Uterus (tissue), 4 donors: Measurements from ENCODE around the gene BRSK2. TPM values are rescaled to one million over a fixed set of nuclear protein-coding genes. Genes with fewer than 3 reads are reported as not detected.
"Not testable (repeated sequence)": the region's sequence is repeated elsewhere in the genome, so short reads cannot be mapped to it uniquely, and the experiment has no call there.

ENCODE experiments used
- DNase-seq, 2 donors: peaks; one replicate each; pipeline ENCODE4 v3.0.0-alpha.2; 2019 to 2020
- H3K27ac ChIP-seq, 2 donors: fragments of 200-600 bp; sonication (generic); 1 replicate in 1 of 2; 2 replicates in 1 of 2; pipeline ENCODE4 v1.5.1; 2016 to 2018
- H3K27me3 ChIP-seq, 2 donors: fragments of 200-600 bp; sonication (generic); one replicate each; pipeline ENCODE4 v1.5.1; 2018 to 2019; ENCODE audit warnings: control low read depth in 1 of 2
- H3K36me3 ChIP-seq, 2 donors: fragments of 200-600 bp; sonication (generic); one replicate each; pipeline ENCODE4 v1.5.1; 2019; ENCODE audit warnings: control low read depth in 1 of 2
- H3K4me1 ChIP-seq, 2 donors: fragments of 200-600 bp; sonication (generic); one replicate each; pipeline ENCODE4 v1.5.1; 2018 to 2019; ENCODE audit warnings: control low read depth in 1 of 2
- H3K4me3 ChIP-seq, 2 donors: fragments of 200-600 bp; sonication (generic); 1 replicate in 1 of 2; 2 replicates in 1 of 2; pipeline ENCODE4 v1.5.1; 2018 to 2019; ENCODE audit warnings: mild to moderate bottlenecking in 1 of 2
- H3K9me3 ChIP-seq, 2 donors: fragments of 200-600 bp; sonication (generic); one replicate each; pipeline ENCODE4 v1.5.1; 2019; ENCODE audit warnings: control low read depth in 1 of 2
- CTCF ChIP-seq, 4 experiments: fragments of 200-600 bp in 2 of 4; fragments of 450-650 bp in 2 of 4; sonication (generic) in 2 of 4; IDR thresholded peaks; one replicate each; pipeline ENCODE4 v1.5.1; 2016 to 2019; ENCODE audit warnings: antibody characterized with exemption in 4 of 4, mild to moderate bottlenecking in 2 of 4, moderate library complexity in 1 of 4
- POLR2A ChIP-seq, 2 donors: fragments of 450-650 bp; IDR thresholded peaks; one replicate each; pipeline ENCODE4 v1.6.1; 2016; ENCODE audit warnings: antibody characterized with exemption in 2 of 2, mild to moderate bottlenecking in 1 of 2, moderate library complexity in 1 of 2
- intact Hi-C: fragments of 100-400 bp; cut with DNase I; formaldehyde crosslinking; loops from one replicate; pipeline ENCODE4 v1.15.1; 2023; ENCODE audit warnings: low total_unique reads
- total RNA-seq, 4 donors: library from RNA; depleted of rRNA in 3 of 4; stranded (reverse); fragments of >200 nt in 3 of 4; gene quantifications; one replicate each; pipeline versions ENCODE4 v1.1.0 to v1.2.4, GENCODE V29; 2014 to 2023
- donor health status: DM: yes; HTN: yes; CAD: no.

BRSK2 gene
- total RNA-seq, 4 donors from 2014 or later = 1.5 to 2.2 TPM; not detected in 2

- no peaks in the 10 kb centered on the region for H3K36me3 ChIP-seq
Measured at GRCh38 chr11:1343391-1344055, 46.2 kb upstream of the BRSK2 start.

GRCh38 chr11:1344056-1344635 lies 45.6 kb upstream of the BRSK2 start:
- TF ChIP-seq CTCF (IDR thresholded peaks at IDR 0.05) = no peak
- no peak for TF ChIP-seq POLR2A (IDR thresholded peaks at IDR 0.05)
- Histone ChIP-seq H3K27ac (no peak overlapping the region), H3K36me3 (no peaks in the 10 kb centered on the region), H3K4me1 (no peaks in the 10 kb centered on the region), H3K4me3 (no peak overlapping the region), H3K27me3 (no peaks in the 10 kb centered on the region), H3K9me3 (no peaks in the 10 kb centered on the region)
- no peak for DNase-seq
- intact Hi-C loops = loop anchor here (10.0 kb wide), 1 partner anchor 61 kb away; no protein-coding TSS in a partner anchor

More at GRCh38 chr11:1343391-1344055, 46.2 kb upstream of the BRSK2 start:
- Histone ChIP-seq H3K27me3 (no peaks in the 10 kb centered on the region), H3K27ac (no peak overlapping the region), H3K4me1 (no peaks in the 10 kb centered on the region), H3K9me3 (no peaks in the 10 kb centered on the region), H3K4me3 (no peak overlapping the region)
- intact Hi-C loops = loop anchor here (10.0 kb wide), 1 partner anchor 61 kb away; no protein-coding TSS in a partner anchor
- no peak for DNase-seq
- TF ChIP-seq POLR2A (IDR thresholded peaks at IDR 0.05) (no peak), CTCF (IDR thresholded peaks at IDR 0.05) (no peak)

GRCh38 chr11:1345737-1346513 lies 43.8 kb upstream of the BRSK2 start:
- Histone ChIP-seq H3K36me3 (no peaks in the 10 kb centered on the region), H3K4me3 (no peak overlapping the region), H3K4me1 (no peaks in the 10 kb centered on the region), H3K27me3 (no peaks in the 10 kb centered on the region), H3K9me3 (no peaks in the 10 kb centered on the region), H3K27ac (no peak overlapping the region)
- TF ChIP-seq CTCF (IDR thresholded peaks at IDR 0.05) (no peak), POLR2A (IDR thresholded peaks at IDR 0.05) (no peak)
- no peak for DNase-seq
- intact Hi-C loops = loop anchor here (10.0 kb wide), 1 partner anchor 59 kb away; no protein-coding TSS in a partner anchor

- no peaks in the 10 kb centered on the region for H3K36me3 ChIP-seq
- no peaks in the 10 kb centered on the region for H3K4me1 ChIP-seq
- no peak for DNase-seq
- H3K9me3 ChIP-seq = no peaks in the 10 kb centered on the region
- TF ChIP-seq POLR2A (IDR thresholded peaks at IDR 0.05) (no peak), CTCF (IDR thresholded peaks at IDR 0.05) (no peak)
- no peak overlapping the region for H3K27ac ChIP-seq
- H3K27me3 ChIP-seq = no peaks in the 10 kb centered on the region
- intact Hi-C loops = loop anchor here (10.0 kb wide), 1 partner anchor 58 kb away; no protein-coding TSS in a partner anchor
- no peak overlapping the region for H3K4me3 ChIP-seq
Measured at GRCh38 chr11:1346669-1347390, 42.9 kb upstream of the BRSK2 start.

GRCh38 chr11:1347411-1347999 lies 42.2 kb upstream of the BRSK2 start:
- not testable (repeated sequence) for H3K36me3 ChIP-seq, H3K4me3 ChIP-seq, H3K27me3 ChIP-seq, H3K9me3 ChIP-seq, DNase-seq, H3K4me1 ChIP-seq, H3K27ac ChIP-seq
- intact Hi-C loops = loop anchor here (10.0 kb wide), 1 partner anchor 57 kb away; no protein-coding TSS in a partner anchor
